Measurements from ENCODE around the gene TBC1D14.

The TBC1D14 gene

DNA sequence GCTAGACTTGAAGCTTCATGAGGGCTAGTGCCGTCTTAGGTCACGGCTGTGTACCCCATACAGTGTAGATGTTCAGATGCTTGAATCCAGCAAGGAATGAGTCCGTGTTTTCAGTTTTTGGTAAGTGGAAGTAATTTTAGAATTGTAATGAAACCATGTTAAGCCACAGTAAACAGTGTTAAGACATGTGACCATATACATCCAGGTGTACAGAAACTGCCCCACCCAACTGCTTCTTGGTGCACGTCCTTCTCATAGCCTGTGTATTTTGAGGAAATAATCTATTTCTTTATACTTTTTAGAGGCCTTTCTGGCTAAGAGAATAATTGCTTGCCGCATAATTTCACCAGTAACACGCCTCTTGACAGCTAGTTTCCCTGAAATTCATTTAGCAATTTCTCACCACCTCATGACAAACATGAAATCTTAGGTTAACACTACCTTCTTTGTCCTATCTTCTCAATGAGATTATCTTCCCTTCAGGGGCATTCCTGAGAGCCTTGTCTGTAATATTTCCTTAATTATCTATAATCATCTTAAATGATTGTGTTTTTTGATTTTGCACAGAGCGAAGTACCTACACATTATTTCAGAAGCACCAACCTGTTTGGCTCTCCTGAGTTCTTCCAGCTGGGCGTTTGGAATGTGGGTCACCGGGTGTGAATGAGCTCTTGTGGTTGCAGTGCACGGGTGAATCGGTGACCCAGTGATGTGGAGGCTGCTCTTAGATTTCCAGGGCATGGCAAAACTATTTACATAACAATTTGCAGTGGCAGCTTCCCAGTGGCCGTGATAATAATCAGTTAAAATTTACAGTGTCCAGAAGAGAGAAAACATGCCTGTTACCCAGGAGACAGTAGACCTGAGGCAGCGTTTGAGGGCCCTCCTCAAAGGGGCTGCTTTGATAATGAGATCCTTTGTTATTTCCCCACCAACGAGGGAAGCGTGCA lies 83.4 kb downstream of the TBC1D14 start:
- DNase-seq (ENCODE audit: low spot score), result peak; percentile 18

GRCh38 chr4:6996481-6996880 lies 86.9 kb downstream of the TBC1D14 start:
- FAIRE-seq (no peak), DNase-seq (ENCODE audit: low spot score) (no peak)

More for the DNA sequence above, 83.4 kb downstream of the TBC1D14 start:
- FAIRE-seq, result no peak

DNA sequence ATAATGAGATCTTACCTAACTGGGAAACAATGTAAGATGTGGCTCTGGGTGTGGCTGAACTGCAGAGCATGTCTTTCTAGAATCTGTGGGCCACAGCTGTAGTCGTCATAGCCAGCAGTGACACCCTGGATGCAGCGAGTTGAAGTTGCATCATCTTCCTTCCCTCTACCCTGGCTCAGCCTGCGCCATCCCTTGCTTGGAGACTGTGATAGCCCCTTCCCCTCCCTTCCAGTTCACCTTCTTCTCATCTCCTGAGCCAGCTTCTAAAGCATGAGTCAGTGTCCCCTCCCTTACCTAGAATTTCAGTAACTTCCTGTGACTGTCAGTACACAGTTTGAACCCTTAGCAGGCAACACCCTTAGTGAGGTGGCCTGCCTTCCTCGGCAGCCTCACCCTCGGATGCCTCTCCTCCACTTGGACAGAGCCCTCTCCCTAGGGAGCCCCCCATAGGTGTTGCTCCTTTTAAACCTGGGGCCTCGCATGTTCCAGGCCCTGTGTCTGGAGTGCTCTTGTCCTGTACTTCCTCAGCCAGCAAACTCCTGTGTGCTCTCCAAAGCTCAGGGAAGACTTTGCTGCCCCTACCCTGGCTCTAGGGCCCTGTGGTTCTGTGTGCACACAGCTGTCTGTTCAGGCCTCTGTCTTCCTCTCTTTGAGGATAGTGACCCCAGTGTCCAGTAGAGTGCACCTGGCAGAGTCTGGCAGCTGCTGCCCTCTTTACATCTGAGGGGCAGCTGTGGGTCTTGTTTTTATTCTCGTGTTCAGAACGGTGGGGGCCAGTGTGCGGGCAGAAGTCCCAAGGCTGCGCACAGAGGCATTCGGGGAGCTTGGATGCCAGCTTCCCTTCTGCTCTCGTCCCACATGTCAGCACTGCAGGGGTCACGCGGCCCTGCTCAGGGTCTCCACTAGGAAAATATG lies 89.8 kb downstream of the TBC1D14 start:
- FAIRE-seq, result no peak
- no peak for DNase-seq (ENCODE audit: low spot score)

GRCh38 chr4:7000421-7001176 lies 91.0 kb downstream of the TBC1D14 start:
- DNase-seq (ENCODE audit: low spot score) (no peak), FAIRE-seq (no peak)

DNA sequence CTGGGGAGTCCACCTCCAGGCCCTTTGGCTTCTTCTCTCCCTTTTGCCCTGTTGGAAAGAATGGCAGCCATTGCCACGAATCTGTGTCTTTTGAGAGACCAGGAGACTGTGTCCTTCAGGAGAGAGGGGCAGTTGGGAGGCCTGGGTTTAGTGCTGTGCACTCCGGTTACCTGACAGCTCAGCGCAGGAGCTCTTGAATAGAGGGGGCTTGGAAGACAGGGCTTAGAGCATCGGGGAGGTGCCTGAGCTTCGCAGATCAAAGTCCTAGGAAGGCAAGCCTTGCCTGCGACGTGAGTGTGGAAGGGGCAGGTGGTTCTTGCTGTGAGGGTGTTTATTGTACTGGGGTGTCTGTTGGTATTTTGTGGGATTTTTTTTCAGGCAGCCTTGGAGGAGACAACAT lies 91.6 kb downstream of the TBC1D14 start:
- DNase-seq (ENCODE audit: low spot score), result no peak
- no peak for FAIRE-seq

- DNase-seq (ENCODE audit: low spot score) (no peak), FAIRE-seq (no peak)
These were observed 92.7 kb downstream of the TBC1D14 start for GRCh38 chr4:7002336-7002735.

GRCh38 chr4:7003176-7003878 lies 93.7 kb downstream of the TBC1D14 start:
- DNase-seq (ENCODE audit: low spot score) (no peak), FAIRE-seq (no peak)

DNA sequence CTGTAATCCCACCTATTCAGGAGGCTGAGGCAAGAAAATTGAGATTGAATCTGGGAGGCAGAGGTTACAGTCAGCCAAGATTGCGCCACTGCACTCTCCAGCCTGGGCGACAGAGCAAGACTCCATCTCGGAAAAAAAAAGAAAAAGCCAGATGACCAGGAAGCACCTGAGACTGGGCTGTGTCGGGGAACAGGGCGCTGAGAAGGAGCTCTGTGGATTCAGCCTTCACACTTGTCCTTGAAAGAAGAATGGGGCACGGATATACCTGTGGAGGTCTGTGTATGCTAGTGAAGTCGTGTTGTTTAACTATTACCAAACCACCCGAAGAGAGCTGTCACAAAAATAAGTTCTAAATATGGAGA lies 94.2 kb downstream of the TBC1D14 start:
- FAIRE-seq, result no peak

GRCh38 chr4:7004331-7004730 lies 94.7 kb downstream of the TBC1D14 start:
- FAIRE-seq, result no peak

More for the DNA sequence above, 94.2 kb downstream of the TBC1D14 start:
- no peak for DNase-seq (ENCODE audit: low spot score)

DNA sequence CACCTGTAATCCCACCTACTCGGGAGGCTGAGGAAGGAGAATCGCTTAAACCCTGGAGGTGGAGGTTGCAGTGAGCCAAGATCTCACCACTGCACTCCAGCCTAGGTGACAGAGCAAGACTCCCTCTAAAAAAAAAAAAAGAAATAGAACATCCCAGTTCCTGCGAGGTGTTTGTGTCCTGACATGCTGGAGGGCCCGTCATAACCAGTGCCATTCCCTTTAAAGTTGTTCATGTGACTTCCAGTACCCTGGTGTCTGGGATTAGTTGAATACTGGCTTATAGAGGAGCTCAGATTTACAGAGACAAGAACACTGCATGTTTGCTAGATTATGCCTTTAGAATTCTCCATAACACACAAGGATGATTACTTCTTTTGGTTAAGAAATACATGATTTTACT lies 95.9 kb downstream of the TBC1D14 start:
- no peak for DNase-seq (ENCODE audit: low spot score)
- no peak for FAIRE-seq

More at GRCh38 chr4:7004331-7004730, 94.7 kb downstream of the TBC1D14 start:
- DNase-seq (ENCODE audit: low spot score), result no peak

GRCh38 chr4:7006411-7006810 lies 96.8 kb downstream of the TBC1D14 start:
- no peak for DNase-seq (ENCODE audit: low spot score)
- FAIRE-seq, result no peak

GRCh38 chr4:7007142-7007907 lies 97.7 kb downstream of the TBC1D14 start:
- DNase-seq (ENCODE audit: low spot score) (no peak), FAIRE-seq (no peak)

GRCh38 chr4:7007944-7008343 lies 98.3 kb downstream of the TBC1D14 start:
- DNase-seq (ENCODE audit: low spot score) (no peak), FAIRE-seq (no peak)

DNA sequence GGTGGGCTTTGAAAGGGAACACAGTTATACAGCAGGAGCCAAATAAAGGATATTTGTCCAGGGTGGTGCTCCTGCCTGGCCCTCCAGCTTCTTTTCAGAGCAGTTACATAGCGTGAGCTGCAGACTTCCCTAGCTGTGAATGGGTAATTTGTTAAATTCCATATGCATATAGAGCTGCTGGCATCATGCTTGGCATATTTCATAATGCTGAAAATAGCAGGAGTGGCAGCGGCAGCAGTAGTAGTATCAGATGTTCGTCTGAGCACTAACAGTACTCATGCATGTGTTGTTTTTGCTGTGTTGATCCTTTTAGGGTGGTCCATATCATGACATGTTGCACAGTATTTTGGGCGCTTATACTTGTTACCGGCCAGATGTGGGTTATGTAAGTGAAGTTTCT lies 99.9 kb downstream of the TBC1D14 start:
- DNase-seq (ENCODE audit: low spot score), result no peak
- FAIRE-seq, result no peak

DNA sequence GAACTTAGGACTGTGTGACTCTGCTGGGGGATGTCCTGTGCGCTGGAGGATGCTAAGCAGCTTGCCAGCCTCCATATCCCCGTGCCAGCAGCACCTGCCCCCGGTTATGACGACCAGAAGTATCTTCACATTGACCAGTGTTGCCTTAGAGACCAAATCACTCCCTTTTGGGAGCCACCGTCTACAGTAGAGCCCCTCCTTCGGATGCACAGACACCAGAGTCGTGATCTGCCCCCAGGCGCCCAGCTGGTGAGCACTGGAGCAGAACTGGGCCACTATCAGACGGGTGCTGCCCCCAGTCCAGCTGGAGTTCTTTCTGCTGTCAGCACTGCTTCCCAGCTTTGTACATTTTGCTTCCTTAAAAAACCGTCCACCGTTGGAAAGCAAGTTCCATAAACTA lies 103.5 kb downstream of the TBC1D14 start:
- DNase-seq (ENCODE audit: low spot score), result no peak
- FAIRE-seq, result no peak

GRCh38 chr4:7014815-7015214 lies 105.2 kb downstream of the TBC1D14 start:
- FAIRE-seq (no peak), DNase-seq (ENCODE audit: low spot score) (no peak)

- FAIRE-seq, result no peak
- DNase-seq (ENCODE audit: low spot score), result no peak
These were observed 105.9 kb downstream of the TBC1D14 start for GRCh38 chr4:7015383-7016035.

- no peak for DNase-seq (ENCODE audit: low spot score)
- FAIRE-seq, result no peak
These were observed 106.5 kb downstream of the TBC1D14 start for GRCh38 chr4:7016086-7016485.

DNA sequence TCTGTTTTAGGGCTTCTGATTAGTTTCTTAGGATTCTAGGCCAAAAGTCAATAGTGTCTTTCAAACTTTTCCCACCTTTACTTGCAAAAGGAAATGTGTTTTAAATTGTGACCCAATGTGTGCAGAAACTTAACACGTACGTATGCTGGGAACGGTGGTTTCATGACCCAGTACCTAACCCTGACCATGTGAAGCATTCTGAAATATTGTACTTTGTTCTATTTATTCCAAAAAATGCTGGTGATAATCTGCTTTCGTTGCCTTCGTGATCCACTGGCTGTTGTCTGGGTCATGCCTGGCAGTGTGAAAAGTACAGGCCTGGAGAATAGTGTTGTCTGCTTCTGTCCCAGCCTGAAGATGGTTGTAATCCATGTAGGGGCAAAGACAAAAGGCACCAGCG lies 106.9 kb downstream of the TBC1D14 start:
- FAIRE-seq (no peak), DNase-seq (ENCODE audit: low spot score) (no peak)
